ENCODE data around the gene PRAC1.

Gene PRAC1

DNA sequence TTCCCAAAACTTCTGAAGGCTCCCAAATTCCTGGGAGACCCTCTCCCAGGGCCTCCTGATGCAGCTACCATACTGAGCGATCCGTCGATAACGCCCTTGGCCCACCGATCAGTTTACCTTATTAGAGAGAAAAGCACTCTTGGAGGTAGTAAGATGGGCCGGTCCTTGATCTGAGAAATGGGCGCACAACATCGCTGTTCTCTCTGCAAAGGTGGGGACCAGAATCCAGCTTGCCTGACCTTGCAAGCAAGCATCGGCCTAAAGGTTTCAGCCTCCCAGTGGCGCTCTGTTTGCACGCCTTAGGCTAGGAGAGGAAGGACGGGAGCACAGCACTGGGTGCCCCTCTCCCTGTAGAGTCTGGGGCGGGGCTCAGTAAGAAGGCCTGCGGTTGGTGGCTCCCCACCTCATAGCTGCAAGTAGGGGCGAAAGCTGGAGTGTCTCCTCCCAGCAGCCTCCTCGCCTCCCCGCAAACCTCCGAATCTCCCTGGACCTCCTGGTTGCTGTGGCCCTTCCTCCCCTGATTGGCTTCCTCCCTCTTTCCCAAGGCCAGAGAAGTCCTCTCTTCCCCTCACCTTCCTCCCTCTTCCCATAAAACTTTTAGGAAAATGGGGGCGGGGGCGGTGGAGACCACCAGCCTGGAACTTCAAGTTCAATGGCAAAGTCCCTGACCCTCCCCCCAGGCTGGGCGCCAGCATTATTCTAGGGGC is at the start of gene PRAC1:
Gene PRAC1, minus strand, starts transcription at position 318 of the 707 bp plus-strand sequence. Its CDS starts 126 bp downstream, at position 192.
- DNase-seq: no peak

GRCh38 chr17:48770954-48771353 is 48.6 kb upstream of the PRAC1 start:
- no peak for DNase-seq

DNA sequence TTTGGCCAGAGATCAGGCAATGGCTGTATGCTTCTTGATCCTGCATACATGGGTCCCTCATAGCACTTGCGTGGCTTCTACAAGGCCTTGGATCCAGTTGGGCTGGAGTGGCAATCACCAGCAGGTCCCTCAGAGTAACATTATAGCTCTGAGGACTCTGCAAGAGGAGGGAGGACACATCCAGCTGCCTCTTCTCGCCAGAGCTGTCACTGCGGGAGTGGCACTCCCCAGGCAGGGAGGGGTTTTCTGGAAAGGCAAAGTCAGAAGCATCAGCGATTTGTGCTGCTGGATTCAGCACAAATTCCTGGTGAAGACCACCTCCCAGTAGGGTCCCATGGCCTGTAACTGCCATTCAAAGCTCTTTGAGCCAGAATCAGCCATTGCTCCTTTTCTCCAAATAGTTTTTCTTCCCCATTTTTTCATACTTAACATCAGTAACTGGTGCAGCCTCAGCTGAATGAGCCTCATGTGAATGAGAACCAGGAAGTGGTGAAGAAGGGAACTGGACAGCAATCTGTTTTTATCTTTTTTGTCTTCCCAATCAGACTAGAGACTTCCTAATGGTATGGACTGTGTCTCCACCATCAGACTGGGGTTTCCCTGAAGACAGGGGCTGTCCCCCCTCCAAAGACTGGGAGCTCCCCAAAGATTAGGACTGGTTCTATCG is 46.8 kb upstream of the PRAC1 start:
- no peak for DNase-seq

DNA sequence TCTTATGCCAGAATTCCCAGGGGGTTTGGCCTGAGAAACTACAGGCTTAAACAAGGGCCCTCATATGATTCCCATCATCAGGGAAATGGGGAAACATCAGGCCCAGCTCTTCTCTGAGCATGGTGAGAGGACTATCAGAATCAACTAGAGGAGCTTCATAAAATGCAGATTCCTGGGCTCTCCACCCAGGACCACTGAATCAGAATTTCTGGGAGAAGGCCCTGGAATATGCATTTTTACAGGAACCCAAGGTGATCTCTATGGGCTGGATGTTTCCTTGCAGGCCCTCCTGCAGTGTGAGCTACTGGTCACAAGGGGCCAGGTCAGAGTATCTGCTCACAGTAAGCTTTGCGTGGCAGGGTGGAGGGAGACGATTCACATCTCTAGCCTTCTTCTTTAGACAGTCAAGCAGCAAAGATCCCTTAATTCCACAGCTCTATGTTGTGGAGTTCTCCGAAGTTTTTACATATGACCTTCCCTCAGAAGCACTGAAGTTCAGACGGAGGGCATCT is 45.0 kb upstream of the PRAC1 start:
- no peak for DNase-seq

DNA sequence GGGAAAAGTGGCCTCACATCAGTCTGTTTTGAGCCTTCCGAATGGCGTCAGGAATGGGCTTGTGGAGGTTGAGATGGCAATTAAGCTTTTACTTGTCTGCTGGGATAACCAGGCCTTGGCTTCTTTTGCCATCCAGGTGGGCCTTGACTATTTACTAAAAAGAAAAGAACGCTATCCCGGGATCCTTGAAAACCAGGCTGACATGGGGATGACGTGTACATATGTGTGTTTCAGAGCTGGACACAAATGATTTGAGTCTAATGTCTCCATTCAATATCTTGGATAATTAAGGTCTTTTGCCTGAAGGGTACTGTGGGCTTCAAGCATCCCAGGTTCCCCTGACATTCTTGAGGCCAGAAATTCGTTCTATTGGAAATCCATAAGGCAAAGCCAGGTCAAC is 38.8 kb upstream of the PRAC1 start:
- DNase-seq: no peak

- DNase-seq: no peak
Measured at GRCh38 chr17:48760411-48760810, 38.1 kb upstream of the PRAC1 start.

- DNase-seq: no peak
Measured at GRCh38 chr17:48759288-48759687, 37.0 kb upstream of the PRAC1 start.

GRCh38 chr17:48757524-48757961 is 35.2 kb upstream of the PRAC1 start:
- DNase-seq: no peak

GRCh38 chr17:48756830-48757251 is 34.5 kb upstream of the PRAC1 start:
- DNase-seq: no peak

- no peak for DNase-seq
Measured at GRCh38 chr17:48755356-48755755, 33.0 kb upstream of the PRAC1 start.

GRCh38 chr17:48754500-48755261 is 32.4 kb upstream of the PRAC1 start:
- DNase-seq: peak; percentile 16

DNA sequence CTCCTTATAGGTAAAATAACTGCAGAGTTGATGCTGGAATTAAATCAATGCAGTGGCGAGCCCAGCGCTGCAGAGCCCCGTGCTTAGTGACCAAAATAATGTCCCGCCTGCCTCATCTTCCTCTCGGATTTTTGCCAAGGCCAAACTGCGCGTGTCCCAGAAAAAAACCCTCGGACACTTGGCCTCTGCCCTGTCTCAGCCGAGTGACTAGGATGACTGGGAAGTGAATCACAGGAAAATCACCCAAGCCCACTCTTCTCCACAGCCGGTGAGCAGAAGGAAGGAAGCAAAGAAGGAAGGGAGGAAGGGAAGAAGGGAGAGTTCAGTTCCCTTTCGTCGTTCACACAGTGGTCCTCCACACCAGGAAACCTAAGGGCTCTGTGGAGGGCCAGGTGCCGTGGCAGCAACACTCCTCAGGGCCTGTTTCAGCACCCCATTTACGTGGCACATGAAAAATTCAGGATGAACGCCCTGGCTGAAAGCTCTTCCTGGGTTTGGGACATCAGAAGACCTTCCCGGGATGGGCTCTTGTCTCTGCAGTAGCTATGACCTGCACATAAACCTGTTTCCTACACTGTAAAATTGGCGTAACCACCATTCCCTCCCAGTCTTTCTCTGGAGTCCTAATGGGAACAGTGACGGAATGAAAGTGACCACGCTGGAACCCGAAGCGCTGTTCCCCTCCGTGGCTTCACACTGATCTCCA is 31.6 kb upstream of the PRAC1 start:
- no peak for DNase-seq

- DNase-seq: no peak
Measured at GRCh38 chr17:48752399-48753288, 30.3 kb upstream of the PRAC1 start.

DNA sequence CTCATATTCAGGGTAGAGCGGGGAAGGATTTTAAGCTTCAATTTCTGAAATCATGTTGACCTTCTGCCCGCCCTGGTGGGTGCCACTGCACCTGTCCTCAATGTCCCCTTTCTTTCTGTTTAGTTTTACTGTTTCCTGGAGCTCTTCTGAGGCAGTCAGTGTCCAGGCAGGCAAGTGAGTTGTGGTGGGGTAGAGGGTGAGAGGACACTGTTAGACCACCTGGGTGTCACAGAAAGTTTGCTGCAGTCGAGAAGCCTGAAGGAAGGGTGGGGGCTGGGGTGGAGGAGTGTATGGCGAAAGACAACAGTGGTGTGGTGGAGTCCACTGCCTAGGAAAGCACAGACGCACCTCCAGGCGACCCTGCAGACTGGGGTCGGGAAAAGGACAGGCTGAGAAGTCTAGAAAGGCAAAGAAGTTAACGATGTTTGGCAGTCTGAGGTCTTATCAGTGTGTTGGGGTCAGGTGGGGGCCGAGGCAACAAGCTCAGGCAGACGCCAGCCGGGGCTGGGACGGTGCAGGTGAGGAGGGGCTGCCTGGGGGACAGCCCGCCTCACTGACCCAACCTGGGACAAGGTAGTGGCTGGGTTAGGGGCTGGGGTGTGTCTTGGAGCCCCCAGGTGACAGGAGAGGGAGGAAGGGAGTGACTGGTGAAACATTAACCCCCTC is 29.5 kb upstream of the PRAC1 start:
- no peak for DNase-seq

- DNase-seq: no peak
Measured at GRCh38 chr17:48751172-48751571, 28.9 kb upstream of the PRAC1 start.

DNA sequence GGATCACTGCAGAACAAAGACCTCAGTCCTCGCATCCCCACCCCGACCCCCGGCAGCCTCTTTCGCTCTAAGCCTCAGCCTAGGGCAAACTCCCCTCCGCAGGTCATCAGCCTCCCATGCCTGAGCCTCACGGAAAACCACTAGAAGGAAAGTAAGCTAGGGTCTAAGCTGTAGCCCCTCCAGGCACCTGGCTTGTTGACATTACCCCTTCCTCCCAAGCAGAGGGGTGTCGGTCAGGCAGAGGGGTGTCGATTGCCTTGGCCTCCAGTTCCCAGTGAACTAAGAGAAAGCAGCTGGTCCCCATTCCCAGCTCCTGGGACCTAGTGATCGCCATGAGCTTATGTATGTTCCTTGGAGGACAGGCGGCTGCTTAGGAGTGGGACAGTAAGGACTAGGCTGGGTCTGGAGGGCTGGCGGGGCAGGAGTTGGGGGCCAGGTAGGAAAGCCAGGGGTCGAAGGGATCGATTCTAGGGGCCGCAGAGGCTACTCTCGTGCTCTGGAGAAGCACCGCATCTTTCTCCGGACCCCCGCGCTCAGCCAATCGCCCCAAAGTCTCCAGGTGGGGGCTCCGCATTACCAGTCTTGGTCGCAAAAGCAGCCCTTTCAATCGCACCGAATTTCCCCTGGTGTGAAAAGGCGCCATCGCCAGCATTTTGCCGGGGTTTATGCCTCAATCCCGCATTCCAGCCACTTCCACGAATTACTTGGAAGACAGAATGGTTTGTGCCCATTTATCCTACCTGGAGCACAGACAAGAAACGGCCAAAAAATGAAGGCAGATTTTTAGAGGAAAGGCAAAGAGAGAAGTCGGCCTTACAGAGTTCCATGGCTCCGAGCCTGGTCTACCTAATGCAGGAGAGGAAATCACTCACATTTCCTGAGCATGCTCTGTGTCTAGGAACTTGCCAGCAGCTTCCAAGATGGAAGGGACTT is 27.6 kb upstream of the PRAC1 start:
- DNase-seq: no peak

- no peak for DNase-seq
Measured at GRCh38 chr17:48748718-48749566, 26.6 kb upstream of the PRAC1 start.

GRCh38 chr17:48747445-48748363 is 25.4 kb upstream of the PRAC1 start:
- DNase-seq: no peak

Data from activated naive CD4-positive, alpha-beta T cell treated with anti-CD3 and anti-CD28 coated beads, Interleukin-2, amount 50 U/mL, for 16 hours (primary cell).